Occipital lobe (tissue), 2 donors: Measurements from ENCODE around the gene WBP1. TPM values are rescaled to one million over a fixed set of nuclear protein-coding genes. Genes with fewer than 3 reads are reported as not detected.
"Not testable (repeated sequence)": the region's sequence is repeated elsewhere in the genome, so short reads cannot be mapped to it uniquely, and the experiment has no call there.

ENCODE experiments used
- DNase-seq: peaks from one replicate; lab custom pipeline; 2025; lab: John Stamatoyannopoulos, UW
- total RNA-seq: library from RNA; depleted of rRNA; stranded (reverse); fragments of >200 nt; gene quantifications from one replicate; pipeline ENCODE4 v1.2.3, GENCODE V29; 2014

The WBP1 gene
- total RNA-seq, 1 donor from 2014 or later = 23.6 TPM

GRCh38 chr2:74450570-74451190, 7.6 kb upstream of the WBP1 start:
- DNase-seq = no peak

DNA sequence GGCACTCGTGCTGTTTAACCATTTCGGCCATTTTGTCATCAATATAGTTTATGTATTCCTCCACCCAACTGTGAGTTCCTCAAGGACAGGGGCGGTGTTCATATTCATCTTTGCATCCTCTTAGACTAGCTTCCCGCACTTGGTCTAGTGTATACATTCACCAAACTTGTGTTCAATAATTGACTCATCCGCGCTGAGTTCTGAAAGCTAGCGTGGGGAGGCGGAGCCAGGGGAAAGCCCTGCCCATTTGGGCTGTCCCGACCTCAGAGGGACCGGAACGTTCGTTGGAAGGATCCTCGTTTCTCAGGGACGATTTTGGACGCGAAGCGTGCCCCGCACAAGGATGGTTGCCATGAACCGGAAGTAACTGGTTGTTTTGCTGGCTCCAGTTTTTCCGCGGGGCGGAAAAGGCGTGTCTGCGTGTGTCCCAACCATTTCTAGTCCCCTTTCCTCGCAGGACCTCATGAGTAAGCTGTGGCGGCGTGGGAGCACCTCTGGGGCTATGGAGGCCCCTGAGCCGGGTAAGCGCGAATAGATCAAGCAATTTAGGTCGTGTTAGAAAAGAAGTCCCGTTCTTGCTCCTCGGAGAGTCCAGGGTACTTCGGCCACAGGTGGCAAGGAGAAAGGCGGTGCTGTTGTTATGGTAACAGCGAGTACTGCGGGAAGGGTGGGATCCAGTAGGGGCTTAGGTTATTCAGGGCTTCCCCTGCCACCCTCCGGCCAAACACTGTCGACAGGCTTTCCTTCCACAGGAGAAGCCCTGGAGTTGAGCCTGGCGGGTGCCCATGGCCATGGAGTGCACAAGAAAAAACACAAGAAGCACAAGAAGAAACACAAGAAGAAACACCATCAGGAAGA, 3.4 kb upstream of the WBP1 start, which contains the start of gene INO80B:
TSS of gene INO80B (plus strand) at position 434 of the 858 bp plus-strand sequence. CDS start at position 464, 30 bp downstream.
- peak; percentile 95 for DNase-seq

DNA sequence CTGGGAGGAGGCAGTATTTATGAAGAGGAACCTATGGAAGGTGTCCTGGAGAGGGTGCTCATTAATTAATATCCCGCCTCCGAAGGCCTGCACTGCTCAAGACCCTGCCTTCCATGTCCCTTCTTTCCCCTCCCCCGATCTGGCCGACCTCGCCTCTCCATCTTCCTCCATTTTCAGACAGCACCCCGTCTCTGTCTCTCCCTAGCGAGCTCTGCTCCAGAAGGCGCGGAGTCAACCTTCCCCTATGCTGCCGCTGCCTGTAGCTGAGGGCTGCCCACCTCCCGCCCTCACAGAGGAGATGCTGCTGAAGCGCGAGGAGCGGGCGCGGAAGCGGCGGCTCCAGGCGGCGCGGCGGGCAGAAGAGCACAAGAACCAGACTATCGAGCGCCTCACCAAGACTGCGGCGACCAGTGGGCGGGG, 1.1 kb upstream of the WBP1 start:
- DNase-seq = no peak

DNA sequence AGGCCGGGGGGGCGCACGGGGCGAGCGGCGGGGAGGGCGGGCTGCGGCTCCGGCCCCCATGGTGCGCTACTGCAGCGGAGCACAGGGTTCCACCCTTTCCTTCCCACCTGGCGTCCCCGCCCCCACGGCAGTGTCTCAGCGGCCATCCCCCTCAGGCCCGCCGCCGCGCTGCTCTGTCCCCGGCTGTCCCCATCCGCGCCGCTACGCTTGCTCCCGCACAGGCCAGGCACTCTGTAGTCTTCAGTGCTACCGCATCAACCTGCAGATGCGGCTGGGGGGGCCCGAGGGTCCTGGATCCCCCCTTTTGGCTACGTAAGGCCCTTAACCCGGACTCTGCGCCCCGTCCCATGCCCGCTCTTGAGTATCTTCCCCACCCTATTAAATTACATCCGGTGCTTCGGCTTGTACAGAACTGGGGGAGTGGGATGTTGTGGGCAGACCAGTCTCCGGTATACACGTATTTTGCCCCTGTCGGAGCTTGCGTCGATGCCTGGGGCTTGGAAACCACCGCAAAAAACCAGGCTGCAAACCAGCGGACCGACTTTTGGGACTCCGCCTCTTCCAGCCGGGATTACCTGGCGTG, 598 bp upstream of the WBP1 start:
- DNase-seq = no peak

DNA sequence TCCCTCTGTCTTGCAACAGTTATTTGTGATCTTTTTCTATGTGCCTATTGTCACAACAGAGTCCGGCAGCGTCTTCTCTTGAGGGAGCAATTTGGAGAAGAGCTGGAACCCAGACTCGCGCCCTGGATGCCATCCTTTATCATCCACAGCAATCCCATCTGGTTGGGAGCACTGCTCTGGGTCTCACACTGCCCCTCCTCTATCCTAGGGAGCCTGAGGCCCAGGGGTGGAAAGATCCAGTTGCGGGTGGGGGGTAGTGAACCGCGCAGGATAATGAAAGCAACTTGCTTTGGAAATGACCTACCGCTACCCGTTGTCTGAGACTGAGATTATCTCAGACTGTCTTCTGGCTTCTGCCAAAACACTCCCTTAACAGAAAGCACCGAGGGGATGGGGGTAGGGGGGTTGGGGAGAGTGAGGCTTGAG, 713 bp downstream of the WBP1 start:
- no peak for DNase-seq

GRCh38 chr2:74459503-74460118, 1.4 kb downstream of the WBP1 start:
- DNase-seq = not testable (repeated sequence)

DNA sequence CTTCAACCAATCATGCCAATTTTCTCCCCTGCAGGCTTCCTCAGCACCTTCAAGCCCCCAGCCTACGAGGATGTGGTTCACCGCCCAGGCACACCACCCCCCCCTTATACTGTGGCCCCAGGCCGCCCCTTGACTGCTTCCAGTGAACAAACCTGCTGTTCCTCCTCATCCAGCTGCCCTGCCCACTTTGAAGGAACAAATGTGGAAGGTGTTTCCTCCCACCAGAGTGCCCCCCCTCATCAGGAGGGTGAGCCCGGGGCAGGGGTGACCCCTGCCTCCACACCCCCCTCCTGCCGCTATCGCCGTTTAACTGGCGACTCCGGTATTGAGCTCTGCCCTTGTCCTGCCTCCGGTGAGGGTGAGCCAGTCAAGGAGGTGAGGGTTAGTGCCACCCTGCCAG, 1.9 kb downstream of the WBP1 start:
- DNase-seq = not testable (repeated sequence)

GRCh38 chr2:74461187-74462053, 3.2 kb downstream of the WBP1 start:
- DNase-seq = no peak

DNA sequence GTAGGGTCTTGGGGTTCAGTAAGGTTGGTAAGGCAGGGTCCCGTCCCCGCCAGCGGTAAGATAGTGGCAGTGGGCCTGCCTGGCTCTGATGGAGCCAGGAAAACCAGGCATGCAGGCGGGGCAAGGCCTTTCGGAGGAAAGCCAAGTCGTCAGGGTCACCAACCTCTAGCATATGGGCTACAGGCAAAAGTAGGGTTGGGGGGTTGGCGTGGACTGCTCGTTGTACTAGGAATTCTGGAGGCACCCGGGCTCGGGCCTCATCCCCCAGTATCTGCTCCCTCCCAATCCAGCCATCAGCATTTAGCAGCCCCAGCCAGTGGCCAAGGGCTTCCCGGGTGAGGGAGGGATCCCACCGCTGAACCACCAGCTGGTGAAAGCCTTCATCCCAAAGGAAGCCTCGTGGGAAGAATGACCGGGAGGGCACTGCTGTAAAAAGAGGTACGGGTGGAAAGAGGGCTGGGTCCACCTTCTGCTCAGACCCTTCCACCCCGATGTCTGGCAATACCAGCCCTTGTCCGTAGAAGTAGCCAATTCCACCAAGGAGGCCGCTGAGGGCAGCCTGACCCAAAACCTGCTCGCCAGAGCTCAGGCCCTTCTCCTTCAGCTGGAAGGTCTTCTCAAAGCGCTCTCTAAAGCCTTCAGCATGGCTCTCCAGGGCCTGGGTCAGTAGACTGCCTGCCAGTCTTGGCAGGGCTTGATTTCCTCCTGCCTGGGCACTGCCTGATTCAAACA, 4.0 kb downstream of the WBP1 start:
- DNase-seq = no peak

DNA sequence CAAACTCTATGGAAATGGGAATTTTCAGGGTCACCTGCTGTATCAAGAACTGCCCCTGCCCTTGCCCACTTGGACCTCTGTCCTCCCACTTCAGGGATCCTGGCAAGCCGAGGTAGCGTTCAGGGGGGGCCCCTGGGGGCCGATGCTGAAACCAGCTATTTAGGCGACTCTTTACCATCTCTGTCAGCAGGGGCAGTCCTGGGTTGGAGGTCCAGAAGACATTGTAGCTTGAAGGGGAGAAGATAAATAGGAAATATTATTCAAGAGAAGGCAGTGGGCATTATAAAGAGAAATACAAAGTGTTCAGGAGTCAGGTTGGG, 4.5 kb downstream of the WBP1 start:
- DNase-seq = no peak

- DNase-seq = no peak
These were observed 6.2 kb downstream of the WBP1 start for GRCh38 chr2:74464406-74464805.

GRCh38 chr2:74470742-74471141, 12.5 kb downstream of the WBP1 start:
- not testable (repeated sequence) for DNase-seq

DNA sequence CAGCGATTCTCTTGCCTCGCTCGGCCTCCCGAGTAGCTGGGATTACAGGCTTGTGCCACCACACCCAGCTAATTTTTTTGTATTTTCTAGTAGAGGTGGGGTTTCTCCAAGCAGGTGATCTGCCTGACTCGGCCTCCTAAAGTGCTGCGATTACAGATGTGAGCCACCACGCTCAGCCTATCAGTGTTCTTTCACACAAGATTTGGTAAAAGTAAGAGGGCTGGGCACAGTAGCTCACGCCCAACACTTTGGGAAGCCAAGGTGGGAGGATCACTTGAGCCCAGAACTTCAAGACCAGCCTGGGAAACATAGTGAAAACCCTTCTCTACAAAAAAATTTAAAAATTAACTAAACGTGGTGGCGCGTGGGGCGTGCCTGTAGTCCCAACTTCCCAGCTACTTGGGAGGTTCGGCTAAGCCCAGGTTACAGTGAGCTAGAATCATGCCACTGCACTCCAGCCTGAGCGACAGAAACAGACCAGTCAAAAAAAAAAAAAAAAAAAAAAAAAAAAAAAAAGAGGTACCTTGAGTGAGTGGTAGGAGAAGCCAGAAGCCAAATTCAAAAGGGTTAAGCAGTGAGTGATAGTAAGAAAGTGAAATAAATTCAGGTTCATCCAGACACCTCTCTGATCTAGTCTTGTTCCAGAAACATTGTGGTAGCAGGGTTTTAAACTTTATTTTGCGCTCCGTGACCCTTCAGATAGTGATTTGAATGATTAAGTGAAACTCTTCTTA, 13.3 kb downstream of the WBP1 start:
- DNase-seq = no peak

DNA sequence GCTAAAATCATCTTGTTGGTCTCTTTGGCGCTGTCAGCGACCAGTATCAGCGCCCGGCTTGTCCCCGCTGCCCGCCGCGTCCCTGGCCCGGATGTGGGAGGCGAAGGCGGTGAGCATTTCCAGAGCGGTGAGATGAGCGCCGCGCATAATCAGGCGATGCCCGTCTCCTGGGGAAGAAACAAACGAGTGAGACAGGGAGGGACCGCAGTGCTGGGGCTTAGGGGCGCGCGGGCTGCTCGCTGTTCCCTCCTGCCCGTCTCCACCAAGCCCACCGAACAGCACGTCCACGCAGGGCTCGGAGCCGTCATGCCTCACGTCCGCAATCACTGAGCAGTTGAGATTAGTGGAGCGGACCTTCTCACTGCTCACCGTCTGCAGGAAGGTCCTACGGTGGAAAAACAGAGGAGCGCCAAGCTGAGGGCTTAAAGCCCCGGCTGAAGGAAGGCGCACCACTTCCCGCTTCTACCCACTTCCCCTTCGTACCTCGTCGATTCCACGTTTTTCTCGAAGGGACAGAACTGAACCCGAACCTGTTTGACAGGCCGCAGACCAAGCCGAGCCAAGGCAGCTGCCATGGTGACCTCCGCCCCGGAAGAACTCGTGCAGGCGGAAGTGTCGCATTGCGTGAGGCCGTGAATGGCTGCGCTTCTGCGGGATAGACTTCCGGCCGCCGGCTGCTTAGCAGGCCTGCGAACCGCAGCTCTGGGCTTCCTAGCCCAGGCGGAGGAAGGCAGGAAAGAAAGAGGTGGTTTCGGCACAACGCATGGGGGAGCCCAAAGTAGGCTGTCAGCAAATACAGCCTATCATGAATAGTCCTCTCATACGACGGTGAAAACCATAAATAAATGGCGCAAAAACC, 14.1 kb downstream of the WBP1 start, which contains the start of gene MRPL53:
TSS of gene MRPL53 (minus strand) at position 595 of the 859 bp plus-strand sequence. CDS start at position 575, 20 bp downstream.
- DNase-seq = peak; percentile 91

DNA sequence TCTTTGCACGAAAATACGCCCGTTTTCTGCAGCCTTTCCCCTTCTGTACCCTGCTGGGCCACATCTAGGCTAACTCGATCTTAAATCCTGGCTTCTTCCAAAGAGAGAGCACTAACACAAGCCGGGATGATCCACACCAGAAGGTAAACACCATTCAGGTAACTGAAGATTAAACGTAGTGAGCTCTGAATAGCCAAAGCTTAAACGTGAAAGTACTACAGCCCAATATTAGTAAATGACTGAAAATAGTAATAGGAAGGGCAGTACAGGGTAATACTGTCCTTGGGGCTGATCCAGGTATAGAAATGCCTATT, 14.7 kb downstream of the WBP1 start:
- no peak for DNase-seq

DNA sequence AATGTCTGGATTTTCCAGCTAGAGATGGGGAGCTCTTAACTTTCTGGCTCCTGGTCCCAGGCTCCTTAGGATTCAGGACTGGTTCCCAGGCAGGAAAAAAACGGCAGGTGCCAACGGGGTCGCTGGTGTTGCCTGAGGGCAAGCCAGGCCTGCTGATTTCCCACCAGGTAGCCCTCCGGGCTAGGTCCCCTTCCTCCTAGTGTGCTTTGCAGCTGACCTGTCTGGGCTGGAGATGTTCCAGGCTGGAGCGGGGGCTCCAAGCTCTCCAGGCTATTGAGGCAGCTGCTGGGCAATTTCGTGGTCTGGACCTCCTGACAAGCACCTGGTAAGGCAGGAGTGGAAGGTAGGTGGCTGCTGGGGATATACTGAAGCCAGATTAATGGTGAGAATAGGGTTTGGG, 16.2 kb downstream of the WBP1 start:
- no peak for DNase-seq

GRCh38 chr2:74474899-74475298, 16.7 kb downstream of the WBP1 start:
- no peak for DNase-seq

GRCh38 chr2:74481431-74481830, 23.2 kb downstream of the WBP1 start:
- no peak for DNase-seq
